ENCODE measurements around the gene KLHL42. TPM values are rescaled to one million over a fixed set of nuclear protein-coding genes. Genes with fewer than 3 reads are reported as not detected.

Gene KLHL42
- total RNA-seq, 2 experiments from 2014 or later, result 24.2 to 25.2 TPM

DNA sequence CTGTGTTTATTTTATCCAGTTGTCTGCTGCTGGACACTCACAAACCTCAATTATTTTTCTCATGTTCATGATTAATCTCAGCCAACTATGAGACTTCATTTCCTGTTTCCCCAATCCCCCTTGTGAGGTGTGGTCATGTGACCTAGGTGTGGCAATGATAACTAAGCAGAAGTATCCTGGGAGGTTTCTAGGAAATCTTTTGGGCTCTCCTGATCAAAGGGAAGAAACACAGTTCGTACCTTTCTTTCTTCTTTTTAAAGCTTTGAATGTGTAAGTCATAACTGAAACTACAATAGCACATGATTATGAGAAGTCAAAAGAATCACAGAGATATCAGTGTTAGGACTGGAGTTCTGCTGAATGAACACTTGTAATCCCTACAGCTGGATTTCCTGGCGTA is 34.4 kb downstream of the KLHL42 start:
- Histone ChIP-seq H3K9me3 (ENCODE audit: low read length) (no peaks in the 10 kb centered on the region), H2AFZ (ENCODE audit: low read length) (peak overlapping the region; percentile 33; the same call in 1 of the 2 replicates), H3K36me3 (ENCODE audit: insufficient read depth, low read length) (no peaks in the 10 kb centered on the region), H3K4me3 (ENCODE audit: low read depth, low read length, poor library complexity, severe bottlenecking) (no peak overlapping the region), H4K20me1 (ENCODE audit: insufficient read depth, low read length) (no peaks in the 10 kb centered on the region), H3K27ac (ENCODE audit: low read depth, low read length, poor library complexity, severe bottlenecking) (no peak overlapping the region), H3K4me2 (ENCODE audit: low read length) (no peak overlapping the region), H3K9me2 (ENCODE audit: insufficient read depth, low read length) (no peaks in the 10 kb centered on the region), H3K79me2 (ENCODE audit: insufficient read depth, low read depth, low read length) (no peaks in the 10 kb centered on the region), H3K4me1 (ENCODE audit: insufficient read depth, low read length, poor library complexity, severe bottlenecking) (no peaks in the 10 kb centered on the region)
- CTCF ChIA-PET (ENCODE audit: unreplicated experiment), result no interaction called here
- intact Hi-C loops (cut with micrococcal nuclease; ENCODE audit: unreplicated experiment), result no loop called here
- no peak for DNase-seq (ENCODE audit: low spot score)
- POLR2A ChIA-PET, result interaction anchor here (1.2 kb wide), 1 partner anchor 15 kb away, joined by 3 read pairs; no protein-coding TSS in a partner anchor
- BruUV-seq (replicated peaks), result no TSS peak
- TF ChIP-seq, protein P1, sequence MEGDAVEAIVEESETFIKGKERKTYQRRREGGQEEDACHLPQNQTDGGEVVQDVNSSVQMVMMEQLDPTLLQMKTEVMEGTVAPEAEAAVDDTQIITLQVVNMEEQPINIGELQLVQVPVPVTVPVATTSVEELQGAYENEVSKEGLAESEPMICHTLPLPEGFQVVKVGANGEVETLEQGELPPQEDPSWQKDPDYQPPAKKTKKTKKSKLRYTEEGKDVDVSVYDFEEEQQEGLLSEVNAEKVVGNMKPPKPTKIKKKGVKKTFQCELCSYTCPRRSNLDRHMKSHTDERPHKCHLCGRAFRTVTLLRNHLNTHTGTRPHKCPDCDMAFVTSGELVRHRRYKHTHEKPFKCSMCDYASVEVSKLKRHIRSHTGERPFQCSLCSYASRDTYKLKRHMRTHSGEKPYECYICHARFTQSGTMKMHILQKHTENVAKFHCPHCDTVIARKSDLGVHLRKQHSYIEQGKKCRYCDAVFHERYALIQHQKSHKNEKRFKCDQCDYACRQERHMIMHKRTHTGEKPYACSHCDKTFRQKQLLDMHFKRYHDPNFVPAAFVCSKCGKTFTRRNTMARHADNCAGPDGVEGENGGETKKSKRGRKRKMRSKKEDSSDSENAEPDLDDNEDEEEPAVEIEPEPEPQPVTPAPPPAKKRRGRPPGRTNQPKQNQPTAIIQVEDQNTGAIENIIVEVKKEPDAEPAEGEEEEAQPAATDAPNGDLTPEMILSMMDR (conservative IDR thresholded peaks at IDR 0.05; ENCODE audit: low read length), result no peak
- no peak for TF ChIP-seq EZH2phosphoT487 (IDR thresholded peaks at IDR 0.05; ENCODE audit: borderline replicate concordance, low read depth, low read length)

DNA sequence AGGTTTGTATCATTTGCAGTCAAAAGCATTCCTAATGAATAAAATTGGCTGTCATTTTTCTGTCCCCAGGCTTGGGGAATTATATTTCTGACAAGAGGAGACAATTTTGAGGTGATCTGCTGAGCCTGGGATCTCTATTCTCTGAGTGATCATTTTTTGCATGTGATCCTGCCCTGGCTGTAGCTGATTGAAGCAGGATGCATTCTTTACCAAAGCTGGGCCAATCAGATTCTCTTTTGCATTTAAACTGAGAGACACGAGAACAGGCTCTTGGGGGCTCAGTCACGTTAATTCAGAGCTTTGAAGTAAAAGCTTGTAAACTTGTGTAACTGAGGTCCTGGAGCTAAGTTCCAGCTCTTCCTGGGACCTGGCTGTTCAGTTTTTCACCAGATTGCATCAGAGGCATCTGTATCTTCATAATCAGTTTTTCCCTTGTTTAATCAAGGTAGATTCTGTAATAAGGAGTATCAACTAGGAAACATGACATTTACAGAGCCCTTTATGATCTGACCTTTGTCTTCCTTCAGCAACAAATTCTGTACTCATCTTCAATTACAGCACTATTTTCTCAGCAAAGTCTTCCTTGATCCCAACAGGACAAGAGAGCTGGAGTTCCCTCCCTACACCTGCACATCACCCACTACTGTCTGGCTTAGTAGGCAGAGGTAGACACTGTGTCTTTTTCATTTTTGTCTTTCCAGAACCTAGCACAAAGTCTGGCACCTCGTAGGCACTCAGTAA is 35.0 kb downstream of the KLHL42 start:
- Histone ChIP-seq H3K79me2 (ENCODE audit: insufficient read depth, low read depth, low read length) (no peaks in the 10 kb centered on the region), H3K9me3 (ENCODE audit: low read length) (no peaks in the 10 kb centered on the region), H4K20me1 (ENCODE audit: insufficient read depth, low read length) (no peaks in the 10 kb centered on the region), H3K36me3 (ENCODE audit: insufficient read depth, low read length) (no peaks in the 10 kb centered on the region), H2AFZ (ENCODE audit: low read length) (peak overlapping the region; percentile 33; the same call in 1 of the 2 replicates), H3K9me2 (ENCODE audit: insufficient read depth, low read length) (no peaks in the 10 kb centered on the region), H3K27ac (ENCODE audit: low read depth, low read length, poor library complexity, severe bottlenecking) (no peak overlapping the region), H3K4me2 (ENCODE audit: low read length) (no peak overlapping the region), H3K4me3 (ENCODE audit: low read depth, low read length, poor library complexity, severe bottlenecking) (no peak overlapping the region), H3K4me1 (ENCODE audit: insufficient read depth, low read length, poor library complexity, severe bottlenecking) (no peaks in the 10 kb centered on the region)
- TF ChIP-seq, protein P1 (conservative IDR thresholded peaks at IDR 0.05; ENCODE audit: low read length), result no peak
- TF ChIP-seq EZH2phosphoT487 (IDR thresholded peaks at IDR 0.05; ENCODE audit: borderline replicate concordance, low read depth, low read length), result no peak
- no peak for DNase-seq (ENCODE audit: low spot score)
- CTCF ChIA-PET (ENCODE audit: unreplicated experiment), result no interaction called here
- POLR2A ChIA-PET, result interaction anchor here (1.0 to 1.2 kb wide), 2 partner anchors 15 to 48 kb away, joined by 3 read pairs; no protein-coding TSS in a partner anchor
- BruUV-seq (replicated peaks), result no TSS peak
- intact Hi-C loops (cut with micrococcal nuclease; ENCODE audit: unreplicated experiment), result no loop called here

DNA sequence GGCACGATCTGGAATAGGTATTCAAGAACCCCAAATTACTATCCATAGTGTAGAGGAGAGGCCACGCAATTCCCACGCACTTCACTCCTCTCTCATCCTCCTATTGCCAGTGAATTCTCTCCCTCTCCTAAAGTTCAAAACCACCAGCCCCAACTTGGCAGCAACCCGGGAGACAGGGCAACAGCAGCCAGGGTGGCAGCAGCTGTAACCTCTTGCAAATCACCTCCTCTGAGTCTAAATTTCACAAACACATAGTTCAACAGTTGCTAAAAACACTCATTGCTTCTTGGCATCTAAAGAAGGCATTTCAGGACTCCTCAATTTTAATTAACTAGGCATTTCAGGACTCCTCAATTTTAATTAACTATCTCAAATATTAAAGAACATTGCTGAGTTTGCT is 37.7 kb downstream of the KLHL42 start:
- no peaks in the 10 kb centered on the region for H3K9me2 ChIP-seq (ENCODE audit: insufficient read depth, low read length)
- no peak for TF ChIP-seq EZH2phosphoT487 (IDR thresholded peaks at IDR 0.05; ENCODE audit: borderline replicate concordance, low read depth, low read length)
- TF ChIP-seq, protein P1 (conservative IDR thresholded peaks at IDR 0.05; ENCODE audit: low read length), result no peak
- ChIA-PET CTCF (ENCODE audit: unreplicated experiment) (no interaction called here), POLR2A (interaction anchor here (0.8 kb wide), 1 partner anchor 347 kb away, joined by 3 read pairs; no protein-coding TSS in a partner anchor)
- no peaks in the 10 kb centered on the region for H3K79me2 ChIP-seq (ENCODE audit: insufficient read depth, low read depth, low read length)
- no peaks in the 10 kb centered on the region for H4K20me1 ChIP-seq (ENCODE audit: insufficient read depth, low read length)
- H3K9me3 ChIP-seq (ENCODE audit: low read length), result no peaks in the 10 kb centered on the region
- no peak overlapping the region for H2AFZ ChIP-seq (ENCODE audit: low read length)
- no peak overlapping the region for H3K4me2 ChIP-seq (ENCODE audit: low read length)
- H3K4me3 ChIP-seq (ENCODE audit: low read depth, low read length, poor library complexity, severe bottlenecking), result no peak overlapping the region
- no peaks in the 10 kb centered on the region for H3K36me3 ChIP-seq (ENCODE audit: insufficient read depth, low read length)
- no peak for DNase-seq (ENCODE audit: low spot score)
- BruUV-seq (replicated peaks), result no TSS peak
- H3K27ac ChIP-seq (ENCODE audit: low read depth, low read length, poor library complexity, severe bottlenecking), result no peak overlapping the region
- peaks cover 12% of the 10 kb centered on the region for H3K4me1 ChIP-seq (ENCODE audit: insufficient read depth, low read length, poor library complexity, severe bottlenecking)
- intact Hi-C loops (cut with micrococcal nuclease; ENCODE audit: unreplicated experiment), result no loop called here
